Ectodermal cell (in vitro differentiated cells): Measurements from ENCODE around the gene ASIC2.
"Not testable (repeated sequence)": the region's sequence is repeated elsewhere in the genome, so short reads cannot be mapped to it uniquely, and the experiment has no call there.

Experiments
- H3K27ac ChIP-seq: 2 replicates; pipeline ENCODE4 v1.7.0; 2013; ENCODE audit warnings: mild to moderate bottlenecking, low read depth, low read length; ENCODE audit not compliant: insufficient read depth, poor library complexity, severe bottlenecking
- H3K27me3 ChIP-seq: 2 replicates; pipeline ENCODE4 v1.7.0; 2013; ENCODE audit warnings: mild to moderate bottlenecking, low read length; ENCODE audit not compliant: insufficient read depth, control insufficient read depth, poor library complexity, severe bottlenecking
- H3K36me3 ChIP-seq: one replicate; pipeline ENCODE4 v1.7.0; 2013; ENCODE audit warnings: low read length; ENCODE audit not compliant: control insufficient read depth, insufficient read depth
- H3K4me1 ChIP-seq: one replicate; pipeline ENCODE4 v1.7.0; 2013; ENCODE audit warnings: low read length; ENCODE audit not compliant: control insufficient read depth, insufficient read depth
- H3K4me3 ChIP-seq: 2 replicates; pipeline ENCODE4 v1.7.0; 2013; ENCODE audit warnings: low read depth, low read length, control low read depth; ENCODE audit not compliant: insufficient read depth
- H3K9me3 ChIP-seq: 2 replicates; pipeline ENCODE4 v1.7.0; 2013; ENCODE audit warnings: mild to moderate bottlenecking, low read length, moderate library complexity; ENCODE audit not compliant: control insufficient read depth
- WGBS, 2 experiments: methylation state at CpG; one replicate each; pipeline ENCODE4 v1.1.7; 2013; ENCODE audit warnings: missing lambda C conversion rate in 2 of 2; 5-methylcytosine and 5-hydroxymethylcytosine counted together

ASIC2 gene

GRCh38 chr17:32980230-32980629, 312.9 kb downstream of the ASIC2 start:
- H3K27me3 ChIP-seq, result no peaks in the 10 kb centered on the region
- H3K9me3 ChIP-seq, result no peaks in the 10 kb centered on the region
- no peaks in the 10 kb centered on the region for H3K36me3 ChIP-seq
- no peak overlapping the region for H3K4me3 ChIP-seq
- H3K4me1 ChIP-seq, result no peaks in the 10 kb centered on the region
- 74 to 95% methylated on average over 2 of the region's 2 CpGs for WGBS, 2 experiments
- H3K27ac ChIP-seq, result no peak overlapping the region

- no peaks in the 10 kb centered on the region for H3K9me3 ChIP-seq
- no peak overlapping the region for H3K27ac ChIP-seq
- no peaks in the 10 kb centered on the region for H3K36me3 ChIP-seq
- H3K27me3 ChIP-seq, result no peaks in the 10 kb centered on the region
- 90 to 95% methylated on average over 1 of the region's 1 CpG for WGBS, 2 experiments
- H3K4me1 ChIP-seq, result no peaks in the 10 kb centered on the region
- H3K4me3 ChIP-seq, result no peak overlapping the region
Measured at GRCh38 chr17:32976605-32977004, 316.5 kb downstream of the ASIC2 start.

GRCh38 chr17:32976131-32976530, 317.0 kb downstream of the ASIC2 start:
- no peaks in the 10 kb centered on the region for H3K4me1 ChIP-seq
- H3K27ac ChIP-seq, result no peak overlapping the region
- no peaks in the 10 kb centered on the region for H3K36me3 ChIP-seq
- H3K27me3 ChIP-seq, result no peaks in the 10 kb centered on the region
- 72 to 73% methylated on average over 4 of the region's 4 CpGs for WGBS, 2 experiments
- H3K4me3 ChIP-seq, result no peak overlapping the region
- no peaks in the 10 kb centered on the region for H3K9me3 ChIP-seq

- Histone ChIP-seq H3K4me3 (no peak overlapping the region), H3K27me3 (no peaks in the 10 kb centered on the region), H3K36me3 (no peaks in the 10 kb centered on the region), H3K27ac (no peak overlapping the region), H3K4me1 (no peaks in the 10 kb centered on the region), H3K9me3 (no peaks in the 10 kb centered on the region)
- 92 to 100% methylated on average over 1 of the region's 1 CpG for WGBS, 2 experiments
Measured at GRCh38 chr17:32971171-32971570, 321.9 kb downstream of the ASIC2 start.

GRCh38 chr17:32970281-32970680, 322.8 kb downstream of the ASIC2 start:
- H3K27me3 ChIP-seq, result no peaks in the 10 kb centered on the region
- WGBS, 2 experiments, result 93 to 97% methylated on average over 3 of the region's 3 CpGs
- H3K27ac ChIP-seq, result no peak overlapping the region

GRCh38 chr17:32969231-32969630, 323.9 kb downstream of the ASIC2 start:
- H3K4me1 ChIP-seq, H3K27me3 ChIP-seq, H3K27ac ChIP-seq, H3K9me3 ChIP-seq, H3K4me3 ChIP-seq, H3K36me3 ChIP-seq: not testable (repeated sequence)
- WGBS, 2 experiments, result 88 to 93% methylated on average over 4 of the region's 4 CpGs

More at GRCh38 chr17:32970281-32970680, 322.8 kb downstream of the ASIC2 start:
- Histone ChIP-seq H3K4me1 (no peaks in the 10 kb centered on the region), H3K9me3 (no peaks in the 10 kb centered on the region), H3K4me3 (no peak overlapping the region), H3K36me3 (no peaks in the 10 kb centered on the region)

- Histone ChIP-seq H3K9me3 (no peaks in the 10 kb centered on the region), H3K4me1 (no peaks in the 10 kb centered on the region), H3K36me3 (no peaks in the 10 kb centered on the region), H3K27me3 (no peaks in the 10 kb centered on the region), H3K27ac (no peak overlapping the region), H3K4me3 (no peak overlapping the region)
- 86 to 87% methylated on average over 11 of the region's 11 CpGs for WGBS, 2 experiments
Measured at GRCh38 chr17:32964541-32964940, 328.6 kb downstream of the ASIC2 start.
